Heart right ventricle (tissue), 16 donors: ENCODE data around the gene CREB3L2. TPM values are rescaled to one million over a fixed set of nuclear protein-coding genes. Genes with fewer than 3 reads are reported as not detected.

Experiments
- ATAC-seq, 8 donors: fragments of 200-7000 bp; cut with Tn5 transposase; one replicate each; pipeline ENCODE4 v1.9.1; 2020; ENCODE audit warnings: mild to moderate bottlenecking in 8 of 8, moderate library complexity in 8 of 8, moderate number of reproducible peaks in 1 of 8
- DNase-seq, 2 donors: peaks; one replicate each; pipeline ENCODE4 v3.0.0-alpha.2; 2020
- H3K27ac ChIP-seq, 10 donors: fragments of 200-600 bp; sonication (generic) in 2 of 10; one replicate each; pipeline versions ENCODE4 v1.5.0 to v1.8.0; 2020 to 2022; ENCODE audit warnings: mild to moderate bottlenecking in 3 of 10
- H3K27me3 ChIP-seq, 7 donors: fragments of 200-600 bp; one replicate each; pipeline ENCODE4 v1.8.0; 2021 to 2022; ENCODE audit warnings: mild to moderate bottlenecking in 2 of 7
- H3K36me3 ChIP-seq, 9 donors: fragments of 200-600 bp; sonication (generic) in 1 of 9; one replicate each; pipeline versions ENCODE4 v1.5.0 to v1.8.0; 2020 to 2022; ENCODE audit warnings: mild to moderate bottlenecking in 2 of 9
- H3K4me1 ChIP-seq, 9 donors: fragments of 200-600 bp; sonication (generic) in 1 of 9; one replicate each; pipeline versions ENCODE4 v1.5.0 to v1.8.0; 2020 to 2022; ENCODE audit warnings: mild to moderate bottlenecking in 4 of 9
- H3K4me3 ChIP-seq, 10 donors: fragments of 200-600 bp; sonication (generic) in 2 of 10; one replicate each; pipeline versions ENCODE4 v1.5.0 to v1.8.0; 2020 to 2022; ENCODE audit warnings: mild to moderate bottlenecking in 7 of 10, moderate library complexity in 2 of 10
- H3K9me3 ChIP-seq, 11 donors: fragments of 200-600 bp in 10 of 11; sonication (generic) in 2 of 11; one replicate each; pipeline versions ENCODE4 v1.5.0 to v1.8.0; 2013 to 2022; ENCODE audit warnings: mild to moderate bottlenecking in 2 of 11, control low read depth in 1 of 11, moderate library complexity in 1 of 11
- WGBS, 2 donors: extraction: QIAGEN DNeasy Blood & Tissue Kit; methylation state at CpG; one replicate each; pipeline ENCODE4 v1.1.7; 2013; ENCODE audit warnings: inconsistent platforms in 1 of 2; 5-methylcytosine and 5-hydroxymethylcytosine counted together
- intact Hi-C, 10 donors: fragments of 100-400 bp; cut with DNase I; formaldehyde crosslinking; loops; one replicate each; pipeline versions ENCODE4 v1.11.1 to v1.14.2; 2022
- polyA plus RNA-seq, 2 donors: library from polyadenylated mRNA; stranded (reverse); fragments of 200-250 nt; gene quantifications; one replicate each; pipeline ENCODE4 v1.2.3, GENCODE V29; 2013
- total RNA-seq, 10 donors: library from RNA; stranded (reverse); fragmentation: NEBNext Ultra II Directional in 3 of 10; extraction: Animal tissue kit (Norgen Biotek cat#: 25700) in 3 of 10; gene quantifications; one replicate each; pipeline versions ENCODE4 v1.2.1 to v1.2.4, GENCODE V29; 2021 to 2023
- TF ChIP-seq, protein P1 (sequence below), 9 donors: fragments of 200-600 bp; sonication (generic) in 2 of 9; IDR thresholded peaks; one replicate each; pipeline versions ENCODE4 v1.5.0 to v1.8.0; 2021 to 2022; ENCODE audit warnings: antibody characterized with exemption in 9 of 9, mild to moderate bottlenecking in 5 of 9, moderate library complexity in 1 of 9
- donor health status: Arrhythmogenic right ventricular cardiomyopathy.
- donor health status: ischemic (EF 13 %, LVEDD 7.1; RV severe dilation, severe dysfunction).
- donor health status: healthy with polysubstance abuse.
- donor health status: DM: no; HTN: yes; CAD: no.
- donor health status: DM: no; HTN: no; CAD: no.
- donor health status: ischemic (EF 25% LVEDD 6.9; RV normal size, moderate dysfunction).
- donor health status: ischemic (EF 25% LVEDD 5.7; RV mildly dilated, moderate dysfunction).
- donor health status: healthy.
- donor health status: DM: yes; HTN: yes; CAD: no.
- donor health status: Ischemic cardiomyopathy.
- donor health status: ischemic (EF 35%, LVEDD 5.7; RV mildly dilated, moderate dysfunction).
- donor health status: nonischemic (EF 11% LVEDD 7.7; RV severe dilation, severe dysfunction).
- donor health status: DM: yes; HTN: yes; CAD: no.
- donor health status: PGD.
- donor health status: ischemic (EF 29% LVEDD 5.4; RV normal size, mild dysfunction).
- donor health status: nonischemic (EF 23%, LVEDD 6.1; RV moderate dilation, normal function).

Gene CREB3L2
- total and polyA plus RNA-seq, 12 donors, result 4.2 to 34.2 (median 23.3) TPM

DNA sequence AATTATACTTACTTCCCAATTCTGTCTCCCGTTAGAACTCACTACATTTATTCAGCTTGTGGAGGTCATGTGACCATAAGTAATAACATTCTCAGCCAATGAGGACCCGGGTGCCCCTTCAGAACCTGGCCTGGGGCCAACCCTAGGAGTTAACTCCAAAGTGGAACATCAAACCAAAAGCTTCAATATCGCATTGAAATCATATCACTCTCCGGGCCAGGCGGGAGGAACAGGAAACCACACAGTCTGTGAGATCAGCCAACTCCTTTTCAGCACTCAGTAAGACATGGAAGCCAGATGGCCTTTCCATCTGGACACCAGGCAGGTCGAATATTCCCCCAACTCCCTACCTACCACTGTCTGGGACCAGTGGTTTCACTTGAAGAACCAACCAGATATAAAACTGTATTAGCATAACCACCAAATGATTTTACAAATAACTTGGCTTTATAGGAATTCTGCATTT is 5.5 kb downstream of the CREB3L2 start:
- 3 to 11% methylated on average over 6 of the region's 6 CpGs for WGBS, 2 donors

DNA sequence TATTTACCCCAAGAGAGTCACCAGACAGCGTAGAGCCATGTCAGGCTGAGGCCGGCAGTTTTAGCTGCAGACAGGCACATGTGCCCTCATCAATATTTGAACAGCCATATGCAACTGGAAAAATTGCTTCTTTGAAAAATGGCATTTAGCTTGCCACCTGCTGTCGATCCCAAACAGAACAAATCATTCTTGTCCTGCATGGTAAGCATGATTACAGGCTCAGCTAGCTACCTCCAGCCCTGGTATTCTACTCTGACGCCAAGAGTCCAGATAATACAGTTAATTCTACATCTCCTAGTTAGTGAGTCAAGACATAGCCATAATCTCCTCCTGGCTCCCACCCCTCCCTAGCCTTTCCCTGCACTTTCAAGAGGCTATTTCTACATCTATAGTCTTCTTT is 7.7 kb downstream of the CREB3L2 start:
- WGBS, 2 donors, result 88 to 89% methylated on average over 4 of the region's 4 CpGs
- intact Hi-C loops, result loop anchor here in 2 of 10 donors (5.0 kb wide), 2 partner anchors 37 to 52 kb away; no protein-coding TSS in a partner anchor
- H3K4me1 ChIP-seq, result peaks cover 15 to 98% (median 94%) of the 10 kb centered on the region in 9 donors
- no peaks in the 10 kb centered on the region for H3K36me3 ChIP-seq
- H3K27me3 ChIP-seq, result no peaks in the 10 kb centered on the region
- no peak overlapping the region for H3K4me3 ChIP-seq
- DNase-seq (no peak), ATAC-seq (no peak)
- no peaks in the 10 kb centered on the region for H3K9me3 ChIP-seq
- TF ChIP-seq, protein P1, sequence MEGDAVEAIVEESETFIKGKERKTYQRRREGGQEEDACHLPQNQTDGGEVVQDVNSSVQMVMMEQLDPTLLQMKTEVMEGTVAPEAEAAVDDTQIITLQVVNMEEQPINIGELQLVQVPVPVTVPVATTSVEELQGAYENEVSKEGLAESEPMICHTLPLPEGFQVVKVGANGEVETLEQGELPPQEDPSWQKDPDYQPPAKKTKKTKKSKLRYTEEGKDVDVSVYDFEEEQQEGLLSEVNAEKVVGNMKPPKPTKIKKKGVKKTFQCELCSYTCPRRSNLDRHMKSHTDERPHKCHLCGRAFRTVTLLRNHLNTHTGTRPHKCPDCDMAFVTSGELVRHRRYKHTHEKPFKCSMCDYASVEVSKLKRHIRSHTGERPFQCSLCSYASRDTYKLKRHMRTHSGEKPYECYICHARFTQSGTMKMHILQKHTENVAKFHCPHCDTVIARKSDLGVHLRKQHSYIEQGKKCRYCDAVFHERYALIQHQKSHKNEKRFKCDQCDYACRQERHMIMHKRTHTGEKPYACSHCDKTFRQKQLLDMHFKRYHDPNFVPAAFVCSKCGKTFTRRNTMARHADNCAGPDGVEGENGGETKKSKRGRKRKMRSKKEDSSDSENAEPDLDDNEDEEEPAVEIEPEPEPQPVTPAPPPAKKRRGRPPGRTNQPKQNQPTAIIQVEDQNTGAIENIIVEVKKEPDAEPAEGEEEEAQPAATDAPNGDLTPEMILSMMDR (IDR thresholded peaks at IDR 0.05), result no peak
- peak overlapping the region in 6 of 10 donors; percentile 13 to 90 (median 70) for H3K27ac ChIP-seq

More for the DNA sequence above, 5.5 kb downstream of the CREB3L2 start:
- Histone ChIP-seq H3K27me3 (no peaks in the 10 kb centered on the region), H3K36me3 (no peaks in the 10 kb centered on the region), H3K27ac (peak overlapping the region in 9 of 10 donors; percentile 6 to 90 (median 53)), H3K4me3 (peak overlapping the region in 2 of 10 donors; percentile 5 to 8), H3K4me1 (peaks cover 7 to 90% (median 87%) of the 10 kb centered on the region in 9 donors), H3K9me3 (no peaks in the 10 kb centered on the region)
- ATAC-seq (peak; percentile 11 to 51 (median 24)), DNase-seq (peak; percentile 60 to 75)
- intact Hi-C loops, result no loop called here
- TF ChIP-seq, protein P1 (IDR thresholded peaks at IDR 0.05), result no peak

DNA sequence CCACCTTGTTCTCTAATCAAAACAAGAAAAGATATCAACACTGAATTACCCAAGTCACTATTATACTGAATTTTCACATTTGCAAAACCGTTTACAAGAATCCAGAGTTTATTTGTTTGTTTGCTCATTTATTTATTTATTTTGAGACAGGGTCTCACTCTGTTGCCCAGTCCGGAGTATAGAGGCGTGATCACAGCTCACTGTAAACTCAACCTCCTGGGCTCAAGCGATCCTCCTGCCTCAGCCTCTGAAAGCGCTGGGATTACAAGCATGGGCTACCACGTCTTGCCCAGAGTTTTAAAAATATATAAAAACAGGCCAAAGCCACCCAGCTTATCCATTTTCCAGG is 8.5 kb downstream of the CREB3L2 start:
- peak overlapping the region; percentile 8 to 90 (median 68) for H3K27ac ChIP-seq
- intact Hi-C loops, result loop anchor here in 2 of 10 donors (5.0 kb wide), 2 partner anchors 36 to 51 kb away; no protein-coding TSS in a partner anchor
- no peak for DNase-seq
- no peak for ATAC-seq
- peaks cover 13 to 99% (median 95%) of the 10 kb centered on the region in 9 donors for H3K4me1 ChIP-seq
- no peaks in the 10 kb centered on the region for H3K9me3 ChIP-seq
- H3K4me3 ChIP-seq, result no peak overlapping the region
- H3K27me3 ChIP-seq, result no peaks in the 10 kb centered on the region
- 91 to 92% methylated on average over 6 of the region's 6 CpGs for WGBS, 2 donors
- H3K36me3 ChIP-seq, result no peaks in the 10 kb centered on the region
- TF ChIP-seq, protein P1 (IDR thresholded peaks at IDR 0.05), result no peak

- ATAC-seq (peak; percentile 64 to 78 (median 69)), DNase-seq (peak in 1 of 2 donors; percentile 69)
- Histone ChIP-seq H3K4me3 (no peak overlapping the region), H3K27me3 (no peaks in the 10 kb centered on the region), H3K9me3 (no peaks in the 10 kb centered on the region), H3K4me1 (peaks cover 13 to 99% (median 94%) of the 10 kb centered on the region in 9 donors), H3K36me3 (no peaks in the 10 kb centered on the region), H3K27ac (peak overlapping the region; percentile 41 to 90 (median 68))
- 49 to 57% methylated on average over 5 of the region's 5 CpGs for WGBS, 2 donors
- TF ChIP-seq, protein P1 (IDR thresholded peaks at IDR 0.05), result no peak
- intact Hi-C loops, result loop anchor here in 2 of 10 donors (5.0 kb wide), 2 partner anchors 35 to 50 kb away; no protein-coding TSS in a partner anchor
Observed at GRCh38 chr7:137992550-137993394, 9.1 kb downstream of the CREB3L2 start.
